Keratinocyte (primary cell): ENCODE data around the gene TGFB1I1.

ENCODE experiments used
- CTCF ChIP-seq, 3 experiments: IDR thresholded peaks in 1 of 3; conservative IDR thresholded peaks in 1 of 3; optimal IDR thresholded peaks in 1 of 3; 2 replicates in 2 of 3; 3 replicates in 1 of 3; pipeline versions ENCODE3 to v1.5.1; 2011; ENCODE audit warnings: low read length in 3 of 3, mild to moderate bottlenecking in 3 of 3, moderate library complexity in 2 of 3, control low read depth in 1 of 3, inconsistent platforms in 1 of 3; ENCODE audit not compliant: insufficient read depth in 2 of 3; ENCODE audit errors: extremely low read depth in 1 of 3
- EZH2 ChIP-seq: IDR thresholded peaks from one replicate; pipeline ENCODE4 v1.6.1; 2012; ENCODE audit warnings: inconsistent platforms, mild to moderate bottlenecking, low read length, moderate library complexity

- no peak for TF ChIP-seq CTCF (optimal IDR thresholded peaks at IDR 0.05 in 1 of 3, IDR thresholded peaks at IDR 0.05 in 1 of 3, conservative IDR thresholded peaks at IDR 0.05 in 1 of 3; ENCODE audit: extremely low read depth in 1 of 3, insufficient read depth in 2 of 3, low read length in 3 of 3)
- no peak for TF ChIP-seq EZH2
Observed at GRCh38 chr16:31474173-31474714, 2.3 kb downstream of the TGFB1I1 start.
